GM18517 (cell line): ENCODE measurements around the gene DIP2C.
"Not testable (repeated sequence)": the region's sequence is repeated elsewhere in the genome, so short reads cannot be mapped to it uniquely, and the experiment has no call there.

ENCODE experiments used
- ATAC-seq: cut with Tn5 transposase; IDR thresholded peaks from one replicate; pipeline ENCODE4 v1.9.1; 2021; ENCODE audit warnings: mild to moderate bottlenecking, moderate library complexity; ENCODE audit not compliant: unreplicated experiment

The DIP2C gene

DNA sequence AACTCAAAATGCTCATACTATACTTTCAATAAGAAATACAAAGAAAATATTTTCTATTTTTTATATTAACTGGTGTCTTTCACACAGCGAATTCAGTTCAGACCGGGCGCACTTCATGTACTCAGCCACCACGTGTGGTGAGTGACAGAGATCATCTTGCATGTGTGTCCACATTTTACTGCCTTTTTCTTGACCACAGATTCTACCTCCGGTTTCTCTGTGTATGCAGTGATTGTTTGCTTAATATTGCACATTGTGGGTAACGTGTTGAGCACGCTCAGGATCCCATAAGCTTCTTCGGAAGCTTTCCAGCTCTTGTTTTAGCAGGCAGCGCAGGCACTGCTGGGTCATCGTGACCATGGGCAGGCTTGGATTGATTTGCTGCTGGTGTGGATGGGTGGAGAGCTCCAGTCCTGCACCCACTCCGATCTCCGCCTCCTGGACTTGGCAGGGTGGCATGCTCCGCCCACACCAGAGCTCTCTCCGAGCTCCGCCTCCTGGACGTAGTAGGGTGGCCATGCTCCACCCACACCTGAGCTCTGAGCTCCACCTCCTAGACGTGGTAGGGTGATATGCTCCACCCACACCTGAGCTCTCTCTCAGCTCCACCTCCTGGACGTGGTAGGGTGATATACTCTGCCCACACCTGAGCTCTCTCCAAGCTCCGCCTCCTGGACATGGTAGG lies 253.3 kb downstream of the DIP2C start:
- no peak for ATAC-seq

DNA sequence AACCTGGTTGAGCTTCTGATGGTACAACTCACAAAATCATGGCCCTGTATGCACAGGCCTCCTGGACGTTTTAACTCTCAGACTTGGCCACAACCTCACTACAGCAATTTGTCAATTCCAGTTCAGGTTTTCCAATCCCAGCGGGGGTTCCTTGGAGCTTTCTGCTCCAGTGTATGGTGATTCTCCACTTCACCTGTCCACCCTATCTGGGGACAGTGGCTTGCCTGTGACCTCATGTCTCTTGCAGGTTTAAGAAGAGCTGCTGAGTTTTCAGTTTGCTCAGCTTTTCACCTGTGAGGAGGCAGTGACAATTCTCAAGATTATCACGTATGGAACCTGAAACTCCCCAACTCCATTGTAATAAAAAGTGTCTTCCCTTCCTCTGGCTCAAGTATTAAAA lies 254.1 kb downstream of the DIP2C start:
- ATAC-seq: no peak

DNA sequence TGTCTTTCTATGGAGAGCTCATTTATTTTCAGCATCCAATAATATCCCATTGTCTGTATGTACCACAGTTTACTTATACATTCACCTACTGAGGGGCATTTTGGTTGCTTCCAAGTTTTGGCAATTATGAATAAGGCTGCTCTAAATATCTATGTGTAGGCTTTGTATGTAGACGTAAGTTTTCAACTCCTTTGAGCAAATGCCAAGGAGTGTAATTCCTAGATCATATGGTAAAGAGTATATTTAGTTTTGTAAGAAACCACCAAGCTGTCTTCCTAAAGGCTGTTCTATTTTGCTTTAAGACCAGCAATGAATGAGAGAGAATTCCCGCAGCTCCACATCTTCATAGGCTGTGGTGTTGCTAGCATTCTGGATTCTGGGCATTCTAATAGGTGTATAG lies 259.8 kb downstream of the DIP2C start:
- no peak for ATAC-seq

DNA sequence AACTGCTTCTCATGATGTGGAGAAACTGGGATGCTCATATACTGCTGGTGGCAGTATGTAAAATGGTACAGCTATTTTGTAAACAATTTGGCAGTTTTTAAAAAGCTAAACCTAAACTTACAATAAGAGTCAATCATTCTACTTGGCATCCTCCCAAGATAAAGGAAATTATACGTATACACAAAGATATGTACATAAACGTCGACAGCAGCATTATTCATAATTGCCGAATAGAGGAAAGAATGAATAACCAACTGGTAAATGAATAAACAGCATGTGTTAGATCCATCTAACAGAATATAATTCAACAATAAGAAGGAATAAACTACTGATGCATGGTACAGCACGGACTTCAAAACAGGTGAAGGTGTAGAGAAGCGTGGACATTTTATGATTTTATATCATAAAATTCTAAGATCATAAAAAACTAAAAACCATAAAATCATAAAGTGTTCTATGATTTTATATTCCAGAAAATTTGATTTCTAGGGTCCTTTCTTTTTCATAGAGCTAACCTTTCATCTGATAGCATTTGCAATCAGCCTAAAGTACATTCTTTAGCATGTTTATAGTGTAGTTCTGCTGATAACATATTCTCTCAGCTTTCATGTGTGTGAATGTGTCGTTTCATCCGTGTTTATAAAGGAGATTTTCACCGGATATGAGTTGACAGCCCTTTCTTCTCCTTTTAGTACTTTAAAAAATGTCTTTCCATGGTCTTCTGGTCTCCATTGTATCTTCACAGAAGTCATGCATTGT lies 261.5 kb downstream of the DIP2C start:
- no peak for ATAC-seq

DNA sequence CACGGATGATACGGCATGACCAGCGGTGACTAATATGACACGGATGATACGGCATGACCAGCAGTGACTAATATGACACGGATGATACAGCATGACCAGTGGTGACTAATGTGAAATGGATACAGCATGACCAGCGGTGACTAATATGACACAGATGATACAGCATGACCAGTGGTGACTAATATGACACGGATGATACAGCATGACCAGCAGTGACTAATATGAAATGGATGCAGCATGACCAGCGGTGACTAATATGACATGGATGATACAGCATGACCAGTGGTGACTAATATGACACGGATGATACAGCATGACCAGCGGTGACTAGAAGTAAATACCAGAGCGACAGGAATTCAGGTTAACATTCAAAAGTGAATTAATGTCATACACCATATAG lies 264.1 kb downstream of the DIP2C start:
- not testable (repeated sequence) for ATAC-seq

DNA sequence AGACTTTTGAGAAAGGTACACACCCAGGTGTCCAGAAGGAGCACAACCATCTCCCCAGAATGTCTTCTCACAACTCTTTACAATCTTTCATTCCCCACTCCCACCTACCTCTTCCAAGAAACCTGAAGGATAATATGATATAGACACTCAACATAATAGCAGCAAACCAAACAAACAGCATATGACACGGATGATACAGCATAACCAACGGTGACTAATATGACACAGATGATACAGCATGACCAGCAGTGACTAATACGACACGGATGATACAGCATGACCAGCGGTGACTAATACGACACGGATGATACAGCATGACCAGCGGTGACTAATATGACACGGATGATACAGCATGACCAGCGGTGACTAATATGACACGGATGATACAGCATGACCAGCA lies 264.7 kb downstream of the DIP2C start:
- ATAC-seq: not testable (repeated sequence)

DNA sequence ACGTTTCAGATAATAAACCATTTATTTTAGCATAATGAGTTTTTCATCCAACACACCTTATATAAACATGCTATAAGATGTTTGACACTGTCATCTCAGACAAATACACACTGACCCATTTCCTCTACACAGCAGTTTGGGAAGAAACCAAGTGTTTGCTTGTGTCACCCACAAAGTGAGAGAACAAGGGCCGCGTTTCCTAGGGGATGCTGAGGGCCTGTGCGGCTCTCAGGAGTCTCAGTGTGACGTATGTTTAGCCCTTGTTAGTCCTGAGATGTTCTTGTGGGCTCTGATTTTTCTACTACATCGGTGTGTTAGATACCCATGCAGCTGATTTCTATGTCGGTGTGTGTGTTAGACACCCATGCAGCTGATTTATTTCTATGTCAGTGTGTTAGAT lies 266.3 kb downstream of the DIP2C start:
- ATAC-seq: no peak

DNA sequence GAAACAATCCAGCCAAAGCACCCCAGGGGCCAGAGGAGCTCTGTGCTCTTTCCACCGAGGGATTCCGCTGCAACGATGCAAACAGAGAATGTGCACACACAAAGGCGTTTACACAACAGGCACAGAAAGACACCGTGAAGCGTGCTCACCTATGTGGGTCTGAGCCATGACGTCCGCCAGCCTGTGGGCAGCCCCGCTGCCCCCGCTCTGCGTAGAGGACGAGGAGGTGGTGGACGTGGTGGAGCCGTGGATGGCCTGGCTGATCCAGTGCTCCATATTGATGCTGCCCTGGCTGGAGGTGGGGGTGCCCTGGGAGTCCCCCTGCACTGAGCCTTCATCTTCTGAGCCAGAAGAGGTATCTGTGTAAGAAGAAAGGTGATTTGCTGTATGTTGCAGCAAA lies 266.8 kb downstream of the DIP2C start:
- no peak for ATAC-seq

DNA sequence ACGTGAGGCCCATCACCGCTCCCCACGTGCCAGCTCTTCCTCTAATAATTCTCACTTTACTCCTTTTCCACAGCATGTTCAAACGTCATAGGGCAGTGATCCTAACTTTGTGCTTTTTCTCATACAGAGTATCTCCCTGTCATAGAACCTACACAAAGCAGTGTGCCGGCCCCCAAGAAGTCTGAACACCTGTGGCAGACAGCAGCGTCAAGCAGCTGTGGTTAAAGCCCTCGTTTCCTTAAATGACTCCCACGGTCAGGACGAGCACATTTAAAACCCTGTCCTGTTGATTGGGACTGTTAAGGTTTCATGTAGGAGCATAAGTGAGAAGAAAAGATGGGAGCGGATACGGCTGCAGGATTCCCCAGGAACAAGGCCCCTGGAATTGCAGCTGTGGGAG lies 267.2 kb downstream of the DIP2C start:
- ATAC-seq: no peak

DNA sequence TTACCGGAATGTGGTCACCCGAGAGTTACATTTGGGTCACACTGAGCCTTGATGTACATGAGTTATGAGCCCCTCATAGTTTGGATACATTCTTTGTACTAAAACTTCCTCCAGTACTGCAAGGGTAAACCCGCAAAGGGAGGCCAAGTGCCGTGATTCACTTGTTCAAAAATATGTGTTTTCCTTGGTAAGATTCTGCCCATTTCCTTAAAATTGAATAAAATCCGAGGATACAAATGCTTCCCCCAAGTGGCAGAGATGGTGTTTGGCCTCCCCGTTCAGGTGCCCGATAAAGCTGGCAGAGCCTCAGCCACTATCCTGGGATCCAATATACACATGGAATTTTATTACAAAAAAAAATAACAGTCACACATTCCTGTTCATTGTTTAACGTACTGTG lies 268.3 kb downstream of the DIP2C start:
- no peak for ATAC-seq

DNA sequence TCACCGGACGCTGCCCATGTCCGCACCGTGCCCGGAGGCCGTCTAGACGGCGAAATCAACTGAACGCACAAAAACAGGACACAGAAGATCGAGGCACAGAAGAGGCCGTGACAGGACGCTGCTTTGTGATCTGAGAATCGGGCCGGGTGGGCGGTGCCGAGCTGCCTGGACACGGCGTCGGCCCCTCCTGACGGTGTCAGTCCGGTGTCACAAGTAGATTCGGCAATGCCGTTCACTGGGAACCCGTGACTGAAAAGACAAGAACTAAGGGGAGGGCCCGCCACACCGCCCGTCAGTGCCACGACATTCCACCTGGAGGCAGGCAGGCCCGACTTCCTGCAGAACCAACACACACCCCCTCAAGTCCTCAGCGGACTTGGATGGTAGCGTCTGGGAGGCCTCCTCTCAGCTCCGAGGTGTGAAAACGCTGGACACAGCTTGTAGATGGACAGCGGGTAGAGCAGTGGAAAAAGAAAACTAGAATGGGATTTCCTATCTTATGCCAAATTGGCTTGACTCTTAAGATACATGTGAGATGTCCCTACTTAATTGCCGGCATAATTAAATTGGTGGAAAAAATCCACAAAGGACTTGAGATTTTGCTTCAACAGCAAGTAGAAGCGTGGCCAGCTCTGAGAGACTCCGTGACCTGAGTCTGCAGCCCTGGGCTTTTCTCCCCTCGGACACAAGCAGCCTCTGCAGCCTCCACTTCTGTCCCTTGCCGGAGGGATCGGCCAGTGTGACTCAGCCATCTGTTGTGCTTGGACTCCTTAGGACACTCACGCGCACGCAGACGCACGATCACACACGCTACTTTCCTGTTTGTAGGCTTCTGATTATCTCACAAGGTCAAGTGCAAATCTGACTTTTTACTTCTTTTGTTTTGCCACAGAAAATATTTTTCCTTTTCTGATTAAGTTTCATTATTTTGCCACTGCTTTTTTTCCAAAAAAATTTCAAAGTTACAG lies 269.0 kb downstream of the DIP2C start:
- ATAC-seq: no peak

DNA sequence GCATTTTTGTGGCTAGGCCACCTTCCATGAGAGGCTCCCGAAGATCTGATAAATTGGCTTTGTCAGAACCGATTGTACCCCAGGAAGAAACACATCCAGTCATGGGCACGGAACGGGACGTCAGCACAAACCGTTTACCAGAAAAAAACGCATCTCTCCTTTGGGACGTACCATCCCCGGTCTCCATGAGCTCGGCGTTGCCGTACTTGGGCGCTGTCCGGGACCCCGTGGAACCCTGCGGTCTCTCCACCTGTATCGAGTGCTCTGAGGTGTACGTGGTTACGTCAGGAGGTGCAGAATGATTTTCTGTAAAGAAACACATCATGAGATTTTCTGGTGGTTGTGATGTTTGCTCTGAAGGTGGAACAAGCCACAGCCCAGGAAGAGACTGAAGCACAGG lies 270.6 kb downstream of the DIP2C start:
- ATAC-seq: no peak

DNA sequence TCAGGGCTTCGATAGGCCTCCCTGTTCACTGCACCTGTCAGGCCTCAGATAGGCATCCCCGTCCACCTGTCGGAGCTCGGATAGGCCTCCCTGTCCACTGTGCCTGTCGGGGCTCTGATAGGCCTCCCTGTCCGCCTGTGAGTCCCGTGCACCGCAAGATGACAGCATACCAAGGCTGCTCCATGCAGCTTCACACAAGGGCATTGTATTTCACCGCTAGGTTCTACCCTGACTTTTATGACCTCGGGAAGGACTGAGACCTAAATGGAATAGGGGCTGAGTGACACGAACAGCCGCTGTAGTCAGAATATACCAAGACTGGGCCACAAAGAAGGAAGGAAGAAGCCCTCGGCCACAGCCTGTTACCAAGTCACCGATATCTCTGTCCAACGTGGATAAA lies 271.2 kb downstream of the DIP2C start:
- ATAC-seq: no peak

DNA sequence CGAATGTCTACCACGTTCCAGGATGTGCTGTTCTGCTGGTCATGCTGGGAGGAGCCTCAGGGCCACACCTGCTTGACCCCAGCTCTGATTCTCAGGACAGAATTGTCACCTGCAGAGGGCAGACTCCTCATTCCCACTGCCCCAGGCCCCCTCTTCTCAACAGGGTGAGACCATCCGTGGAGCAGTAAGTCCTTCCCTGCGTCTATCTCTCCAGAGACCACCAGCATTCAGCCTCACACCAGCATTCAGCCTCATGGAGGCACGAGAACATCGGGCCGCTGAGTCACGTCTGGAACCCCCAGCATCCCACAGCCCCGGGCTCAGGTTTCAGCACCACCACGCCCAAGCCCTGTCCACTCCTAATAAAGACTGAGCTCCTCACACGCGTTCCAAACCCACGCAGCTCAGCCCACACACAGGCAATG lies 273.4 kb downstream of the DIP2C start:
- no peak for ATAC-seq

DNA sequence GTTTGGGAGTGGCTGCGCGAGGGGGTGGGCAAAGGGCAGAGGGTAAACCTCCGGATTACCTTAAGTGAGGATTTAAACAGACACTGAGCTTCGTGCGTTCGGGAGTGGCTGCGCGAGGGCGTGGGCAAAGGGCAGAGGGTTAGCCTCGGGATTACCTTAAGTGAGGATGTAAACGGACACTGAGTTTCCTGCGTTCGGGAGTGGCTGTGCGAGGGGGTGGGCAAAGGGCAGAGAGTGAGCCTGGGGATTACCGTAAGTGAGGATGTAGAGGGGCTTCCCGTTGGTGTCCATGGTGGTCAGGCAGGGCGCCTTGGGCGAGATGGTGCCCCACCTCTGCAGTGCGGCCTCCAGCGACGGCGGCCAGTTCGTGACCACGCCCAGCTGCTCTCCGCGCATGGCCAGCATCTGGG lies 275.8 kb downstream of the DIP2C start:
- no peak for ATAC-seq

DNA sequence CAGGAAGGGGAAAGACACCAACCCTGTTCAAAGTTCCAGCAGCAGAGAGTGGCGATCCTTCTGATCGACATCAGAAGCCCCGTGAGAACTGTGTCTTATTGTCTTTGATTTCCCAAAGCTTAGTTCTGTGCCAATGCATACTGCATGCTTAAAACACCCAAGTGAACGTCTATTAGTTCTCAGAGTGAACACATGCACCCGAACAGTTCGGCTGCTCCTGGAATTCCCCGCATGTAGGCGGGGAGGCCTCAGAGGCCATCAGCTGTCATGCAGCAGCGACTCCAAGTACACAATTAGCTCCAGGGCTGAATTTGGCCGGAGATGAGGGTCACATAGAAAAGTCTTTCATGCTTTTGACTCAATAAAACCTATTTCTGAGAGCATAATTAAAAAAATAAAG lies 277.4 kb downstream of the DIP2C start:
- no peak for ATAC-seq

DNA sequence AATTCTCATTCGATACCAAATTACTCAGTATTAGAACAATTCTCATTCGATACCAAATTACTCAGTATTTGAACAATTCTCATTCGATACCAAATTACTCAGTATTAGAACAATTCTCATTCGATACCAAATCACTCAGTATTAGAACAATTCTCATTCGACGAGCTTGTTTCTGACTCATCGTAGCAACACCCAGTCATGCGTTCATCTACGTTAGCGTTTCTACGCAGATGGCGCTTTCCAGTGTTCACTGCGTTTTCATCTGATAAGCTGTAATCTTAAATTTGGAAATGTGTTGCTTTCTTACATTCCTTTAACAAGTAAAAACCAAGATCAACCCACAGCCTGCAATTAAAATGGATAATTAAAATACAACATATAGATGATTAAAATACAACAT lies 277.9 kb downstream of the DIP2C start:
- ATAC-seq: no peak

DNA sequence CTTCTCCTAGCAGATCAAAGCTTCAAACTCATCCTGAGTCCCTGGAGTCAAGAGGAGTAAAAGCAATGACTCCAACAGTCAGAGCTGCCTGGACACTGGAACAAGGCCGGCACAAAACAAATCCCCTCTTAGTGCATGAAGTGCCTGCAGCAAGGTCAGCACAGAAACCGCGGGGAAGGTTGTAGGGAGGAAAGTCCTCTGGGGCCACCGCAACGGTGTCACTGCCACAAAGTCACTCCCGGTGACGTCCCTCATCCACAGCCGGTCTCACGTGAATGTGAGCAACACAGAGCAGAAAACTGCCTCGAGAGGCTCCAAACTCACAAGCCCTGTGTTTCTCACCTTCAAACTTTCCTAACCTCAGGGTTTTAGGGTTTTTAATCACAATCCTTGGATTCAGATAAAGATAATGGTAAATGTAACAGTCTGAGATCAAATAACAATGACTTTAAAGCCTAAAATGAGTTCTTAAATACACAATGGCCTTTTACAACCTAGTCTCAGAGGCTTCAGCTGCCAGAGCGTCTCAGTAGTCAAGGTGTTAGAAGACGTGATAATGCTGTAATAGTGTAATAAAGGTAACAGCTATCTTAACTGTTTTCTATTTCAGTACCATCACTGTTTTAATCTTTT lies 279.9 kb downstream of the DIP2C start:
- no peak for ATAC-seq

DNA sequence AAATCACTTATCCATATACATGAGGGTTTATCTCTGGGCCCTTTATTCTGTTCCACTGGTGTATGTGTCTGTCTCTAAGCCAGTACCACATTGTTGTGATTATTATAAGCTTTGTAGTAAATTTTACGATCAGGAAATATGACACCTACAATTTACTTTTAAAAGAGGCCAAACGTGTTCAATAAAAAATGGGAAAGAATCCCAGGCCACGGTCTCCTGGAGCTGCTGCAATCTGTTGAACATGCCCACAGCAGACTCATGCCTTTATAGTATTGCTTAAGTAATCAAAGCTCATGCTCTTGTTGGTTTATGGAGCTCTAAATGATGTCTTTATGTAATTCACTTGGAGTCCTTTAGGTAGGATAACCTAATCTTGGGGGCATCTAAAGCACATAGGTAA lies 281.2 kb downstream of the DIP2C start:
- ATAC-seq: no peak

DNA sequence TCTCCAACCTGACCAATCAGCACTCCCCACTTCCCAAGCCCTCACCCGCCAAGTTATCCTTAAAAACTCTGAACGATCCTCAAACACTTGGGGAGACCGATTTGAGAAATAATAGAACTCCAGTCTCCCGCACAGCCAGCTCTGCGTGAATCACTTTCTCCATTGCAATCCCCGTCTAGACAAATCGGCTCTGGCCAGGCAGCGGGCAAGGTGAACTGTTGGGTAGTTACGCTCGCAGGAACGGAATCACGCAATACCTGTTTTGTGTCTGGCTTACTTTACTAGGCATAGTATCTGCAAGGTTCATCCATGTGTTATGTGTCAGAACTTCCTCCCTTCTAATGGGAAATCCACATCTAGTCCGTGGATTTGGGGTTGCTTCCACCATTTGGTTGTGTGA lies 282.5 kb downstream of the DIP2C start:
- ATAC-seq: no peak

DNA sequence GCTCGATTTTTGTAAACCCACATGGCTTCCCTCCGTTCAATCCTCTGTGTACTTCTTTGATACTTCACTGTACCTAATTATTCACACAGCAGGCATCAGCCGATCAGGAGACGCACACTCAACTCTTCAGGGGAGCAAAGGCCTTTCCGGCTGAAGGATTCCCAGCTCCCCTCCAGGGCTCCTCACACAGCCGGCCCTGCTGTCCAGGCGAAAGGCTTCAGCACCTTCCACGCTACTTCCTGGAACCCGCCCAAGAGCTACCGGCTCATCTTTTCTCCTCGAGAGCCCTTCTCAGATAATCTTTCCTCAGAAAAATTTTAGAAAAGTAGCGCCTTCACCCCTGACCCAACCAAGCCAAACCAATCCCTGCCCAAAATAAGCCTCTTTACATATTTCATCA lies 283.8 kb downstream of the DIP2C start:
- no peak for ATAC-seq
